Lung (tissue), 12 donors: Measurements from ENCODE around the gene RNU6-9. TPM values are rescaled to one million over a fixed set of nuclear protein-coding genes. Genes with fewer than 3 reads are reported as not detected.
"Not testable (repeated sequence)": the region's sequence is repeated elsewhere in the genome, so short reads cannot be mapped to it uniquely, and the experiment has no call there.

Source experiments
- ATAC-seq: fragments of 200-7000 bp; cut with Tn5 transposase; one replicate; pipeline ENCODE4 v1.9.1; 2020; ENCODE audit warnings: moderate number of reproducible peaks; ENCODE audit not compliant: insufficient read depth, low FRiP score
- DNase-seq, 3 donors: peaks; one replicate each; pipeline ENCODE4 v3.0.0-alpha.2; 2013 to 2017
- H3K27ac ChIP-seq, 2 donors: one replicate each; pipeline ENCODE4 v1.5.1; 2013; ENCODE audit warnings: mild to moderate bottlenecking in 2 of 2, moderate library complexity in 2 of 2, control low read depth in 1 of 2, inconsistent platforms in 1 of 2, low read depth in 1 of 2, low read length in 1 of 2
- H3K27me3 ChIP-seq, 3 donors: one replicate each; pipeline ENCODE4 v1.5.1; 2013; ENCODE audit warnings: low read length in 2 of 3; ENCODE audit not compliant: control insufficient read depth in 3 of 3, insufficient read depth in 3 of 3
- H3K36me3 ChIP-seq, 4 donors: one replicate each; pipeline ENCODE4 v1.5.1; 2013; ENCODE audit warnings: low read length in 4 of 4, mild to moderate bottlenecking in 1 of 4, moderate library complexity in 1 of 4; ENCODE audit not compliant: control insufficient read depth in 4 of 4, insufficient read depth in 4 of 4
- H3K4me1 ChIP-seq, 5 donors: one replicate each; pipeline ENCODE4 v1.5.1; 2013; ENCODE audit warnings: low read length in 5 of 5, mild to moderate bottlenecking in 2 of 5, moderate library complexity in 1 of 5; ENCODE audit not compliant: control insufficient read depth in 5 of 5, insufficient read depth in 5 of 5
- H3K4me3 ChIP-seq: one replicate; pipeline ENCODE4 v1.5.1; 2013; ENCODE audit warnings: mild to moderate bottlenecking, control low read depth, moderate library complexity
- H3K9ac ChIP-seq, 2 donors: one replicate each; pipeline ENCODE4 v1.5.1; 2013; ENCODE audit warnings: low read length in 2 of 2, control low read depth in 1 of 2; ENCODE audit not compliant: insufficient read depth in 1 of 2
- H3K9me3 ChIP-seq, 4 donors: one replicate each; pipeline ENCODE4 v1.5.1; 2013; ENCODE audit warnings: low read length in 3 of 4, mild to moderate bottlenecking in 1 of 4, moderate library complexity in 1 of 4; ENCODE audit not compliant: control insufficient read depth in 4 of 4, insufficient read depth in 3 of 4
- CTCF ChIP-seq: IDR thresholded peaks from 2 replicates; pipeline ENCODE4 v1.5.1; 2012; ENCODE audit warnings: mild to moderate bottlenecking; ENCODE audit errors: control extremely low read depth, extremely low read depth
- WGBS, 2 donors: extraction: QIAGEN DNeasy Blood & Tissue Kit; methylation state at CpG; one replicate each; pipeline ENCODE4 v1.1.7; 2013; 5-methylcytosine and 5-hydroxymethylcytosine counted together
- polyA plus RNA-seq, 2 donors: library from polyadenylated mRNA; stranded (reverse); fragments of 200-250 nt; gene quantifications; one replicate each; pipeline ENCODE4 v1.2.1, GENCODE V29; 2013
- total RNA-seq, 2 donors: library from RNA; depleted of rRNA in 1 of 2; stranded (reverse); fragments of >200 nt in 1 of 2; gene quantifications; one replicate each; pipeline ENCODE4 v1.2.1, GENCODE V29; 2014 to 2021
- donor health status: control.
- donor health status: control.
- donor health status: Bipolar disorder and iron deficiency.
- donor health status: healthy.
- donor health status: DM: yes; HTN: yes; CAD: no.

RNU6-9 gene
- total and polyA plus RNA-seq, 4 donors = not detected

- H3K9me3 ChIP-seq = no peaks in the 10 kb centered on the region
- WGBS, 2 donors = 24 to 35% methylated on average over 13 of the region's 13 CpGs
- H3K27ac ChIP-seq = peak overlapping the region in 1 of 2 donors; percentile 54
- H3K4me3 ChIP-seq = no peak overlapping the region
- no peak for ATAC-seq
- peaks cover 0 to 9% (median 0%) of the 10 kb centered on the region in 3 donors for H3K27me3 ChIP-seq
- no peak for TF ChIP-seq CTCF
- peaks cover 0 to 10% (median 0%) of the 10 kb centered on the region in 5 donors for H3K4me1 ChIP-seq
- H3K9ac ChIP-seq = peak overlapping the region in 1 of 2 donors; percentile 19
- no peaks in the 10 kb centered on the region for H3K36me3 ChIP-seq
- no peak for DNase-seq
Observed at GRCh38 chr19:850979-851335, 42.3 kb upstream of the RNU6-9 start.

DNA sequence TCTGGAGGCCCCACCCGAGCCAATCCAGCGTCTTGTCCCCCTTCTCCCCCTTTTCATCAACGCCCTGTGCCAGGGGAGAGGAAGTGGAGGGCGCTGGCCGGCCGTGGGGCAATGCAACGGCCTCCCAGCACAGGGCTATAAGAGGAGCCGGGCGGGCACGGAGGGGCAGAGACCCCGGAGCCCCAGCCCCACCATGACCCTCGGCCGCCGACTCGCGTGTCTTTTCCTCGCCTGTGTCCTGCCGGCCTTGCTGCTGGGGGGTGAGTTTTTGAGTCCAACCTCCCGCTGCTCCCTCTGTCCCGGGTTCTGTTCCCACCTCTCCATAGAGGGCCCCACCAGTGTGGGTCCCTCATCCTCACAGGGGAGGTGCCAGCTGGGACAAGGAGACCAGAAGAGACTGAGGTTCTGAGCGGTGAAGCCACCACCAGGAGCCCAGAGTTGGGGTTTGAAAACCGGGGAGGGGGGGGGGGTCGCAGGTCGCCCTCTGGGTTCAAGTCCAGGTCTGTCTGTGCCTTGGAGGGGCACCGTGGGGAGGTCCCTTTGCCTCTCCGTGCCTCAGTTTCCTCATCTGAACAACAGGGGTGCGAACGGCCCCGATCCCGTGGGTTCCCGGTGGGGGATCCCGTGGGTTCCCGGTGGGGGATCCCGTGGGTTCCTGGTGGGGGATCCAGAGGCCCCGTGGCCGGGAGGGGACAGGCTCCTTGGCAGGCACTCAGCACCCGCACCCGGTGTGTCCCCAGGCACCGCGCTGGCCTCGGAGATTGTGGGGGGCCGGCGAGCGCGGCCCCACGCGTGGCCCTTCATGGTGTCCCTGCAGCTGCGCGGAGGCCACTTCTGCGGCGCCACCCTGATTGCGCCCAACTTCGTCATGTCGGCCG is 40.9 kb upstream of the RNU6-9 start, which contains the start of gene ELANE:
Gene ELANE, plus strand, starts transcription at position 168 of the 878 bp plus-strand sequence. Its CDS starts 26 bp downstream, at position 194.
- DNase-seq (no peak), ATAC-seq (no peak)
- Histone ChIP-seq H3K27me3 (peaks cover 0 to 5% (median 0%) of the 10 kb centered on the region in 3 donors), H3K4me1 (peaks cover 0 to 10% (median 0%) of the 10 kb centered on the region in 5 donors), H3K9me3 (no peaks in the 10 kb centered on the region), H3K27ac (peak within 1 kb of the TSS in 1 of 2 donors; percentile 54), H3K36me3 (no peaks in the 10 kb centered on the region), H3K9ac (no peak within 1 kb of the TSS), H3K4me3 (no peak within 1 kb of the TSS)
- no peak for TF ChIP-seq CTCF
- WGBS, 2 donors = 33 to 49% methylated on average over 48 to 55 of the region's 55 CpGs

GRCh38 chr19:853014-853585 is 40.2 kb upstream of the RNU6-9 start:
- H3K4me3 ChIP-seq = no peak overlapping the region
- H3K27ac ChIP-seq = no peak overlapping the region
- 13 to 21% methylated on average over 45 to 67 of the region's 67 CpGs for WGBS, 2 donors
- no peak for ATAC-seq
- no peak overlapping the region for H3K9ac ChIP-seq
- no peak for TF ChIP-seq CTCF
- DNase-seq = no peak
- H3K36me3 ChIP-seq = no peaks in the 10 kb centered on the region
- H3K4me1 ChIP-seq = peaks cover 0 to 9% (median 0%) of the 10 kb centered on the region in 5 donors
- H3K27me3 ChIP-seq = peaks cover 0 to 5% (median 0%) of the 10 kb centered on the region in 3 donors
- no peaks in the 10 kb centered on the region for H3K9me3 ChIP-seq

DNA sequence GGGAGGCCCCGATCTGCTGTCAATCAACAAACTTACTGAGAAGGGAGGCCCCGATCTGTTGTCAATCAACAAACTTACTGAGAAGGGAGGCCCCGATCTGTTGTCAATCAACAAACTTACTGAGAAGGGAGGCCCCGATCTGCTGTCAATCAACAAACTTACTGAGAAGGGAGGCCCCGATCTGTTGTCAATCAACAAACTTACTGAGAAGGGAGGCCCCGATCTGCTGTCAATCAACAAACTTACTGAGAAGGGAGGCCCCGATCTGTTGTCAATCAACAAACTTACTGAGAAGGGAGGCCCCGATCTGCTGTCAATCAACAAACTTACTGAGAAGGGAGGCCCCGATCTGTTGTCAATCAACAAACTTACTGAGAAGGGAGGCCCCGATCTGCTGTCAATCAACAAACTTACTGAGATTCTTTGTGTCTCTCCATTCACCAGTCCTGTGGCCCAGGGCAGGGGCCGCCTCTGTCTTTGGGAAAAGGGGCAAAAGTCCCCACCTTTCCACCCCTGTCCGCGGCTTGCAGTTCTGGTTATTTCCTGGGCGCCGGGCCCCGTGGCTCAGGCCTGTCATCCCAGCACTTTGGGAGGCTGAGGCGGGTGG is 39.6 kb upstream of the RNU6-9 start:
- 55 to 71% methylated on average over 10 to 11 of the region's 17 CpGs for WGBS, 2 donors
- not testable (repeated sequence) for DNase-seq

More for the DNA sequence above, 39.6 kb upstream of the RNU6-9 start:
- H3K27ac ChIP-seq, H3K27me3 ChIP-seq, H3K9me3 ChIP-seq, ATAC-seq, H3K4me3 ChIP-seq, H3K4me1 ChIP-seq, H3K9ac ChIP-seq, H3K36me3 ChIP-seq: not testable (repeated sequence)
